Spleen (tissue), 11 donors: ENCODE data around the gene HMX1. TPM values are rescaled to one million over a fixed set of nuclear protein-coding genes. Genes with fewer than 3 reads are reported as not detected.

Experiments
- DNase-seq: peaks from one replicate; pipeline ENCODE4 v3.0.0-alpha.2; 2020
- H3K27ac ChIP-seq, 8 donors: fragments of 200-600 bp; sonication (generic) in 7 of 8; 1 replicate in 4 of 8; 2 replicates in 4 of 8; pipeline versions ENCODE4 v1.5.0 to v1.8.0; 2016 to 2021; ENCODE audit warnings: inconsistent platforms in 4 of 8, mild to moderate bottlenecking in 4 of 8, moderate library complexity in 1 of 8
- H3K27me3 ChIP-seq, 7 donors: fragments of 200-600 bp; sonication (generic) in 6 of 7; replicated peaks in 1 of 7; 1 replicate in 4 of 7; 2 replicates in 3 of 7; pipeline versions ENCODE4 v1.5.0 to v1.8.0; 2016 to 2021; ENCODE audit warnings: inconsistent platforms in 3 of 7, mild to moderate bottlenecking in 1 of 7
- H3K36me3 ChIP-seq, 6 donors: fragments of 200-600 bp; sonication (generic) in 5 of 6; 1 replicate in 4 of 6; 2 replicates in 2 of 6; pipeline versions ENCODE4 v1.5.0 to v1.8.0; 2016 to 2021; ENCODE audit warnings: inconsistent platforms in 2 of 6
- H3K4me1 ChIP-seq, 6 donors: fragments of 200-600 bp; sonication (generic) in 5 of 6; 1 replicate in 3 of 6; 2 replicates in 3 of 6; pipeline versions ENCODE4 v1.5.0 to v1.8.0; 2016 to 2021; ENCODE audit warnings: inconsistent platforms in 3 of 6
- H3K4me3 ChIP-seq, 8 donors: fragments of 200-600 bp; sonication (generic) in 7 of 8; 1 replicate in 4 of 8; 2 replicates in 4 of 8; pipeline versions ENCODE4 v1.5.0 to v1.8.0; 2016 to 2021; ENCODE audit warnings: inconsistent platforms in 4 of 8, mild to moderate bottlenecking in 4 of 8, moderate library complexity in 2 of 8
- H3K9me3 ChIP-seq, 8 donors: fragments of 200-600 bp; sonication (generic) in 7 of 8; 1 replicate in 4 of 8; 2 replicates in 4 of 8; pipeline versions ENCODE4 v1.5.0 to v1.8.0; 2016 to 2021; ENCODE audit warnings: inconsistent platforms in 4 of 8
- POLR2A ChIP-seq, 3 donors: fragments of 450-650 bp; IDR thresholded peaks; one replicate each; pipeline ENCODE4 v1.5.1; 2017; ENCODE audit warnings: antibody characterized with exemption in 3 of 3, mild to moderate bottlenecking in 1 of 3
- POLR2AphosphoS5 ChIP-seq, 3 donors: sonication (generic); formaldehyde crosslinking; IDR thresholded peaks; one replicate each; pipeline ENCODE4 v1.5.1; 2017; ENCODE audit warnings: antibody characterized with exemption in 3 of 3
- WGBS, 5 donors: extraction: QIAGEN DNeasy Blood & Tissue Kit in 3 of 5; methylation state at CpG; one replicate each; pipeline versions ENCODE4 v1.1.5 to v1.1.7; 2013 to 2018; 5-methylcytosine and 5-hydroxymethylcytosine counted together
- intact Hi-C: fragments of 100-400 bp; cut with DNase I; formaldehyde crosslinking; loops from one replicate; pipeline ENCODE4 v1.15.0; 2023; ENCODE audit warnings: low total_unique reads
- polyA plus RNA-seq, 3 donors: library from polyadenylated mRNA; stranded (reverse); fragments of 200-250 nt; gene quantifications; one replicate each; pipeline ENCODE4 v1.2.1, GENCODE V29; 2013
- total RNA-seq, 7 donors: library from RNA; depleted of rRNA in 3 of 7; stranded (reverse); fragments of >200 nt in 3 of 7; fragmentation: NEBNext Ultra II Directional in 4 of 7; extraction: Animal tissue kit (Norgen Biotek cat#: 25700) in 4 of 7; gene quantifications; one replicate each; pipeline versions ENCODE4 v1.1.0 to v1.2.1, GENCODE V29; 2016 to 2021
- TF ChIP-seq, protein P1 (sequence below), 11 experiments: fragments of 200-600 bp in 7 of 11; fragments of 450-650 bp in 4 of 11; sonication (generic) in 4 of 11; IDR thresholded peaks in 8 of 11; conservative IDR thresholded peaks in 3 of 11; 1 replicate in 7 of 11; 2 replicates in 4 of 11; pipeline versions ENCODE4 v1.4.0 to v1.8.0; 2016 to 2021; ENCODE audit warnings: antibody characterized with exemption in 11 of 11, inconsistent platforms in 4 of 11, mild to moderate bottlenecking in 1 of 11
- donor health status: healthy with polysubstance abuse.
- donor health status: DM: no; HTN: no; CAD: no; lungs with moderate emphysema.
- donor health status: DM: no; HTN: no; CAD: no.
- donor health status: Bipolar disorder and iron deficiency.
- donor health status: healthy.
- donor health status: DM: no; HTN: no; CAD: no.
- donor health status: DM: yes; HTN: yes; CAD: no.

The HMX1 gene
- total and polyA plus RNA-seq, 10 donors = not detected

GRCh38 chr4:8914461-8915171, 43.0 kb upstream of the HMX1 start:
- Histone ChIP-seq H3K4me3 (no peak overlapping the region), H3K9me3 (no peaks in the 10 kb centered on the region), H3K36me3 (no peaks in the 10 kb centered on the region), H3K27me3 (peaks cover 0 to 38% (median 0%) of the 10 kb centered on the region in 7 donors), H3K27ac (no peak overlapping the region), H3K4me1 (peaks cover 0 to 5% (median 0%) of the 10 kb centered on the region in 6 donors)
- intact Hi-C loops = loop anchor here (10.0 kb wide), 1 partner anchor 310 kb away; no protein-coding TSS in a partner anchor
- TF ChIP-seq, protein P1, sequence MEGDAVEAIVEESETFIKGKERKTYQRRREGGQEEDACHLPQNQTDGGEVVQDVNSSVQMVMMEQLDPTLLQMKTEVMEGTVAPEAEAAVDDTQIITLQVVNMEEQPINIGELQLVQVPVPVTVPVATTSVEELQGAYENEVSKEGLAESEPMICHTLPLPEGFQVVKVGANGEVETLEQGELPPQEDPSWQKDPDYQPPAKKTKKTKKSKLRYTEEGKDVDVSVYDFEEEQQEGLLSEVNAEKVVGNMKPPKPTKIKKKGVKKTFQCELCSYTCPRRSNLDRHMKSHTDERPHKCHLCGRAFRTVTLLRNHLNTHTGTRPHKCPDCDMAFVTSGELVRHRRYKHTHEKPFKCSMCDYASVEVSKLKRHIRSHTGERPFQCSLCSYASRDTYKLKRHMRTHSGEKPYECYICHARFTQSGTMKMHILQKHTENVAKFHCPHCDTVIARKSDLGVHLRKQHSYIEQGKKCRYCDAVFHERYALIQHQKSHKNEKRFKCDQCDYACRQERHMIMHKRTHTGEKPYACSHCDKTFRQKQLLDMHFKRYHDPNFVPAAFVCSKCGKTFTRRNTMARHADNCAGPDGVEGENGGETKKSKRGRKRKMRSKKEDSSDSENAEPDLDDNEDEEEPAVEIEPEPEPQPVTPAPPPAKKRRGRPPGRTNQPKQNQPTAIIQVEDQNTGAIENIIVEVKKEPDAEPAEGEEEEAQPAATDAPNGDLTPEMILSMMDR (IDR thresholded peaks at IDR 0.05 in 8 of 11, conservative IDR thresholded peaks at IDR 0.05 in 3 of 11) = no peak
- TF ChIP-seq POLR2AphosphoS5 (IDR thresholded peaks at IDR 0.05) (no peak), POLR2A (IDR thresholded peaks at IDR 0.05) (no peak)
- DNase-seq = peak; percentile 72
- 81 to 88% (median 86%) methylated on average over 26 to 29 of the region's 29 CpGs for WGBS, 5 donors

GRCh38 chr4:8913858-8914460, 42.3 kb upstream of the HMX1 start:
- TF ChIP-seq POLR2A (IDR thresholded peaks at IDR 0.05) = no peak
- TF ChIP-seq, protein P1 (IDR thresholded peaks at IDR 0.05 in 8 of 11, conservative IDR thresholded peaks at IDR 0.05 in 3 of 11) = no peak
- TF ChIP-seq POLR2AphosphoS5 (IDR thresholded peaks at IDR 0.05) = no peak
- 75 to 86% (median 83%) methylated on average over 15 of the region's 15 CpGs for WGBS, 5 donors
- DNase-seq = peak; percentile 60

DNA sequence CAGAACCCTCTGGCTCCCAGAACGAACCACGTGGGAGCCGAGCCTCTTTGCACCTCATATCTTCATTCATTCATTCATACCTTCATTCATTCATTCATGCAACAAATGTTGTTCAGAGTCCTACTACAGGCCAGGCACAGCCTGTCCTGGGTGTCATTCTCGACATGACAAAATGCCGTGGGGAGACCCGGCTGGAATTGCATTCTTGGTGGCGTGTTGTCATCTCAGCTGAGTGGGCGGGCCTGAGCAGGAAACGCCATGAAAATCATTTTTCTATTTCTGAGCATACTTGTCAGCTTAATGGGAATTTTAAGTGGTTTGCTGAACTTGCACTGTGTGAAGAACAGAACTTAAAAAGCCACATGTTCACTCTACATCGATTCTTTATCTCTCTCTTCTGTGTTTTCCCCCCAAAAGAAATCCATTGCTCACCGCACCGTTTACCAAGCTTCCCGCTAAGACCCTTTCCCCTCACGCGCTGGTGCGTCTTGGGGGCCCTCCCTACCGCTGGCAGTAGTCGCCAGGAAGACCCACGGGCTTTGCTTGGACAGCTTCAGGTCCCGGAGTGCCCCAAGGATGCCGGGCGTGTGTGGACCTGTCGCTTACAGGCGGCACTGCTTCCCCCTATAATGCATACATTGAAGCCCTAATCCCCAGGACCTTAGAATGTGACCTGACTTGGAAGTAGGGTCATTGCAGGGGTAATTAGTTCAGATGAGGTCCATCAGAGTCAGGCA, 41.6 kb upstream of the HMX1 start:
- intact Hi-C loops = loop anchor here (10.0 kb wide), 1 partner anchor 308 kb away; no protein-coding TSS in a partner anchor
- peak; percentile 65 for DNase-seq
- no peak overlapping the region for H3K4me3 ChIP-seq
- H3K9me3 ChIP-seq = no peaks in the 10 kb centered on the region
- peaks cover 0 to 5% (median 0%) of the 10 kb centered on the region in 6 donors for H3K4me1 ChIP-seq
- no peak for TF ChIP-seq POLR2AphosphoS5 (IDR thresholded peaks at IDR 0.05)
- no peak for TF ChIP-seq POLR2A (IDR thresholded peaks at IDR 0.05)
- TF ChIP-seq, protein P1 (IDR thresholded peaks at IDR 0.05 in 8 of 11, conservative IDR thresholded peaks at IDR 0.05 in 3 of 11) = no peak
- 62 to 71% (median 67%) methylated on average over 24 of the region's 24 CpGs for WGBS, 5 donors
- H3K27me3 ChIP-seq = peaks cover 0 to 37% (median 0%) of the 10 kb centered on the region in 7 donors
- no peaks in the 10 kb centered on the region for H3K36me3 ChIP-seq
- no peak overlapping the region for H3K27ac ChIP-seq

More at GRCh38 chr4:8913858-8914460, 42.3 kb upstream of the HMX1 start:
- peaks cover 0 to 31% (median 0%) of the 10 kb centered on the region in 7 donors for H3K27me3 ChIP-seq
- H3K4me1 ChIP-seq = peaks cover 0 to 5% (median 0%) of the 10 kb centered on the region in 6 donors
- H3K9me3 ChIP-seq = no peaks in the 10 kb centered on the region
- no peaks in the 10 kb centered on the region for H3K36me3 ChIP-seq
- no peak overlapping the region for H3K4me3 ChIP-seq
- intact Hi-C loops = loop anchor here (10.0 kb wide), 1 partner anchor 309 kb away; no protein-coding TSS in a partner anchor
- no peak overlapping the region for H3K27ac ChIP-seq
